IMR-90 (cell line): Measurements from ENCODE around the gene VPS26C. TPM values are rescaled to one million over a fixed set of nuclear protein-coding genes. Genes with fewer than 3 reads are reported as not detected.
A peak's percentile ranks its signal among the peaks of the same experiment; 100 is the strongest.

Experiments used
- ATAC-seq: fragments of 200-7000 bp; cut with Tn5 transposase; 2 replicates; pipeline ENCODE4 v1.9.1; 2020; ENCODE audit warnings: low read depth, mild to moderate bottlenecking, moderate library complexity
- BruUV-seq: library from RNA; stranded (reverse); fragments of 400-500 nt; replicated peaks from 2 replicates; lab custom pipeline; 2021; lab: Mats Ljungman, UMichigan
- CTCF ChIA-PET: fragments of 300-600 bp; formaldehyde crosslinking; extraction: SDS; loops from one replicate; lab custom pipeline; 2021; ENCODE audit warnings: antibody characterized with exemption; lab: Yijun Ruan, JAX
- POLR2A ChIA-PET: fragments of 300-600 bp; sonication (Branson Sonifier 250); formaldehyde crosslinking; loops from one replicate; lab custom pipeline; 2022; ENCODE audit warnings: antibody characterized with exemption; ENCODE audit not compliant: unreplicated experiment; lab: Charles Lee
- DNase-seq: peaks from one replicate; pipeline ENCODE4 v3.0.0; 2013
- H2AFZ ChIP-seq: replicated peaks from 2 replicates; pipeline ENCODE3; 2013; ENCODE audit warnings: low read length, mild to moderate bottlenecking; ENCODE audit not compliant: poor library complexity
- H2AK5ac ChIP-seq: 2 replicates; pipeline ENCODE4 v1.6.1; 2013; ENCODE audit warnings: low read depth, low read length, inconsistent platforms
- H2AK9ac ChIP-seq: replicated peaks from 2 replicates; pipeline ENCODE3; 2013; ENCODE audit warnings: mild to moderate bottlenecking, low read depth, low read length, moderate library complexity; ENCODE audit not compliant: poor library complexity
- H2BK120ac ChIP-seq: 2 replicates; pipeline ENCODE4 v1.6.1; 2013; ENCODE audit warnings: low read depth, low read length, inconsistent platforms
- H2BK15ac ChIP-seq: 3 replicates; pipeline ENCODE4 v1.6.1; 2013; ENCODE audit warnings: low read depth, low read length, inconsistent platforms
- H2BK20ac ChIP-seq: 2 replicates; pipeline ENCODE4 v1.6.1; 2013; ENCODE audit warnings: low read depth, mild to moderate bottlenecking, inconsistent platforms, low read length, moderate library complexity
- H2BK5ac ChIP-seq: 2 replicates; pipeline ENCODE4 v1.6.1; 2013; ENCODE audit warnings: mild to moderate bottlenecking, low read depth, low read length, inconsistent platforms; ENCODE audit not compliant: poor library complexity, severe bottlenecking
- H3K14ac ChIP-seq: replicated peaks from 2 replicates; pipeline ENCODE4 v1.6.1; 2013; ENCODE audit warnings: low read depth, low read length, inconsistent platforms
- H3K18ac ChIP-seq: 2 replicates; pipeline ENCODE4 v1.6.1; 2013; ENCODE audit warnings: low read depth, low read length, control low read depth
- H3K23ac ChIP-seq: 2 replicates; pipeline ENCODE4 v1.6.1; 2013; ENCODE audit warnings: low read depth, low read length, inconsistent platforms
- H3K27ac ChIP-seq: 2 replicates; pipeline ENCODE4 v1.5.1; 2013; ENCODE audit warnings: mild to moderate bottlenecking, control low read depth, low read length; ENCODE audit not compliant: insufficient read depth
- H3K27me3 ChIP-seq: 2 replicates; pipeline ENCODE4 v1.6.1; 2013; ENCODE audit warnings: low read length; ENCODE audit not compliant: control insufficient read depth, insufficient read depth
- H3K36me3 ChIP-seq: 2 replicates; pipeline ENCODE4 v1.6.1; 2013; ENCODE audit warnings: low read length, mixed read lengths; ENCODE audit not compliant: control insufficient read depth, insufficient read depth
- H3K4ac ChIP-seq: 2 replicates; pipeline ENCODE4 v1.6.1; 2013; ENCODE audit warnings: low read depth, low read length, inconsistent platforms
- H3K4me1 ChIP-seq: 2 replicates; pipeline ENCODE4 v1.6.1; 2013; ENCODE audit warnings: low read length, mixed read lengths; ENCODE audit not compliant: control insufficient read depth, insufficient read depth
- H3K4me2 ChIP-seq: 2 replicates; pipeline ENCODE4 v1.6.1; 2013; ENCODE audit warnings: low read depth, mild to moderate bottlenecking, control low read depth, low read length, moderate library complexity
- H3K4me3 ChIP-seq: 2 replicates; pipeline ENCODE4 v1.5.1; 2013; ENCODE audit warnings: low read depth, mild to moderate bottlenecking, control low read depth, low read length, moderate library complexity; ENCODE audit not compliant: insufficient read depth
- H3K56ac ChIP-seq: 2 replicates; pipeline ENCODE4 v1.6.1; 2013; ENCODE audit warnings: low read length, inconsistent platforms; ENCODE audit not compliant: insufficient read depth; ENCODE audit errors: extremely low read depth
- H3K79me1 ChIP-seq, 2 experiments: 2 replicates each; pipeline ENCODE4 v1.6.1; 2013; ENCODE audit warnings: low read length in 2 of 2, inconsistent platforms in 1 of 2, low read depth in 1 of 2
- H3K9ac ChIP-seq: 2 replicates; pipeline ENCODE4 v1.6.1; 2013; ENCODE audit warnings: low read depth, low read length, control low read depth
- H3K9me1 ChIP-seq: 2 replicates; pipeline ENCODE4 v1.6.1; 2013; ENCODE audit warnings: low read length, inconsistent platforms; ENCODE audit not compliant: insufficient read depth
- H3K9me3 ChIP-seq: 2 replicates; pipeline ENCODE4 v1.6.1; 2013; ENCODE audit warnings: low read length; ENCODE audit not compliant: control insufficient read depth, insufficient read depth
- H4K20me1 ChIP-seq: 2 replicates; pipeline ENCODE4 v1.6.1; 2013; ENCODE audit warnings: low read length, inconsistent platforms; ENCODE audit not compliant: insufficient read depth
- H4K5ac ChIP-seq: 2 replicates; pipeline ENCODE4 v1.6.1; 2013; ENCODE audit warnings: mild to moderate bottlenecking, low read depth, low read length, control low read depth
- H4K8ac ChIP-seq, 2 experiments: 2 replicates each; pipeline ENCODE4 v1.6.1; 2013; ENCODE audit warnings: low read depth in 2 of 2, low read length in 2 of 2, control low read depth in 1 of 2, inconsistent platforms in 1 of 2
- H4K91ac ChIP-seq: 2 replicates; pipeline ENCODE4 v1.6.1; 2013; ENCODE audit warnings: low read depth, low read length, inconsistent platforms; ENCODE audit not compliant: insufficient read depth
- BHLHE40 ChIP-seq: fragments of 150-350 bp; IDR thresholded peaks from 2 replicates; pipeline ENCODE4 v1.6.1; 2016; ENCODE audit warnings: mild to moderate bottlenecking, low read depth, low read length
- CEBPB ChIP-seq: IDR thresholded peaks from 2 replicates; pipeline ENCODE4 v1.6.1; 2012; ENCODE audit warnings: low read depth, low read length, improper control_type of control experiment
- CHD1 ChIP-seq: IDR thresholded peaks from 2 replicates; pipeline ENCODE4 v1.6.1; 2012; ENCODE audit warnings: low read depth, low read length, improper control_type of control experiment
- FOS ChIP-seq: fragments of 150-350 bp; IDR thresholded peaks from 2 replicates; pipeline ENCODE4 v1.6.1; 2016; ENCODE audit warnings: low read depth, low read length
- MAZ ChIP-seq: IDR thresholded peaks from 2 replicates; pipeline ENCODE4 v1.6.1; 2012; ENCODE audit warnings: low read depth, mild to moderate bottlenecking, low read length, improper control_type of control experiment, moderate library complexity, borderline replicate concordance
- POLR2A ChIP-seq: IDR thresholded peaks from 2 replicates; pipeline ENCODE4 v1.6.1; 2012; ENCODE audit warnings: mild to moderate bottlenecking, low read depth, low read length
- RCOR1 ChIP-seq: IDR thresholded peaks from 2 replicates; pipeline ENCODE4 v1.6.1; 2012; ENCODE audit warnings: mild to moderate bottlenecking, low read length, improper control_type of control experiment; ENCODE audit not compliant: insufficient replicate concordance
- RFX5 ChIP-seq: IDR thresholded peaks from 2 replicates; pipeline ENCODE4 v1.8.0; 2012; ENCODE audit warnings: low read depth, mild to moderate bottlenecking, low read length, moderate library complexity
- WGBS, 2 experiments: methylation state at CpG; one replicate each; pipeline versions ENCODE4 v1.1.5 to v1.1.7; 2013; ENCODE audit warnings: missing lambda C conversion rate in 2 of 2; ENCODE audit not compliant: insufficient read length in 1 of 2; ENCODE audit errors: extremely low coverage in 2 of 2; 5-methylcytosine and 5-hydroxymethylcytosine counted together
- dilution Hi-C: fragments of 300-500 bp; cut with HindIII; formaldehyde crosslinking; loops from one replicate; pipeline ENCODE4 v1.14.3; 2018; ENCODE audit warnings: low sequenced_read_pairs; ENCODE audit not compliant: unreplicated experiment
- in situ Hi-C: fragments of 300-500 bp; cut with MboI; formaldehyde crosslinking; loops from 3 replicates; pipeline ENCODE4 v1.14.3; 2019; ENCODE audit warnings: low sequenced_read_pairs, inconsistent platforms, mixed read lengths
- intact Hi-C: fragments of 100-400 bp; cut with micrococcal nuclease; formaldehyde crosslinking; loops from 2 replicates; pipeline ENCODE4 v1.10.0; 2022
- polyA plus RNA-seq, 3 experiments: library from polyadenylated mRNA; depleted of rRNA; stranded (reverse); fragments of >200 nt; gene quantifications; 2 replicates each; pipeline ENCODE4 v1.2.3, GENCODE V29; 2012; ENCODE audit warnings: low replicate concordance in 1 of 3
- total RNA-seq: library from RNA; depleted of rRNA; stranded (reverse); fragments of >200 nt; gene quantifications from 2 replicates; pipeline ENCODE4 v1.2.3, GENCODE V29; 2012
- TF ChIP-seq, protein P1 (sequence below): conservative IDR thresholded peaks from 2 replicates; pipeline ENCODE4 v1.5.1; 2012; ENCODE audit warnings: mild to moderate bottlenecking, low read depth, low read length, improper control_type of control experiment
- TF ChIP-seq, protein P2 (sequence below): fragments of 150-350 bp; IDR thresholded peaks from 2 replicates; pipeline ENCODE4 v1.6.1; 2017; ENCODE audit warnings: mild to moderate bottlenecking, antibody characterized with exemption, low read length, low read depth
- TF ChIP-seq, protein P3 (sequence below): fragments of 150-350 bp; IDR thresholded peaks from 2 replicates; pipeline ENCODE4 v1.6.1; 2016; ENCODE audit warnings: low read depth, mild to moderate bottlenecking, low read length, moderate library complexity, borderline replicate concordance

VPS26C gene
- total and polyA plus RNA-seq, 2 of the 4 experiments (the other 2 are of a cell fraction), result 30.0 to 36.6 TPM

DNA sequence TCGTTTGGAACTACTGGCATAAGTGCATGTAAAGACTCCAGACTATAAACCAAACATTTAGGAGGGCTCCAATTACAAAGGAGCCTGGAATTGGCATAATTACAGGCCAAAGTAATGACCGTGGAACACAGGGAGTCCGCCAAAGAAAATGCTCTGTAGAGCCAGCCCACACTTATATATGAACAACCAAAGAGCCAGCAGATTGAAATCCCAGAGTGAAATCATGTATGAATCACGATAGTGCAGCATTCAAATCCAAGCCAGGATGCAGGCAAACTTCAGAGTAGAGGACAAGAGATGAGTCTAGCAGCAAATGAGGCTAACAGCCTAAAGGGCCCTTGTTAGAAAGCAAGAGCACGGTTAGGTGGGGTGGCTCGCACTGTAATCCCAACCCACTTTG is 13.1 kb downstream of the VPS26C start:
- H3K56ac ChIP-seq, result no peak overlapping the region
- H3K79me1 ChIP-seq, result peaks cover 28 to 87% of the 10 kb centered on the region in 2 experiments
- dilution Hi-C loops (no loop called here), intact Hi-C loops (no loop called here), in situ Hi-C loops (loop anchor here (25.0 kb wide), 1 partner anchor 208 kb away; no protein-coding TSS in a partner anchor)
- H3K18ac ChIP-seq, result peak overlapping the region; percentile 3; the same call in 1 of the 2 replicates
- H2AK9ac ChIP-seq, result no peak overlapping the region
- no peak overlapping the region for H3K9ac ChIP-seq
- no peak overlapping the region for H2AFZ ChIP-seq
- H2BK20ac ChIP-seq, result no peak overlapping the region
- H4K8ac ChIP-seq, result no peak overlapping the region
- peak overlapping the region; percentile 10; the same call in 1 of the 2 replicates for H4K5ac ChIP-seq
- H3K4ac ChIP-seq, result peak overlapping the region; percentile 6; the same call in 1 of the 2 replicates
- H3K9me3 ChIP-seq, result no peaks in the 10 kb centered on the region
- peaks cover 18% of the 10 kb centered on the region for H3K4me1 ChIP-seq
- TF ChIP-seq, protein P1, sequence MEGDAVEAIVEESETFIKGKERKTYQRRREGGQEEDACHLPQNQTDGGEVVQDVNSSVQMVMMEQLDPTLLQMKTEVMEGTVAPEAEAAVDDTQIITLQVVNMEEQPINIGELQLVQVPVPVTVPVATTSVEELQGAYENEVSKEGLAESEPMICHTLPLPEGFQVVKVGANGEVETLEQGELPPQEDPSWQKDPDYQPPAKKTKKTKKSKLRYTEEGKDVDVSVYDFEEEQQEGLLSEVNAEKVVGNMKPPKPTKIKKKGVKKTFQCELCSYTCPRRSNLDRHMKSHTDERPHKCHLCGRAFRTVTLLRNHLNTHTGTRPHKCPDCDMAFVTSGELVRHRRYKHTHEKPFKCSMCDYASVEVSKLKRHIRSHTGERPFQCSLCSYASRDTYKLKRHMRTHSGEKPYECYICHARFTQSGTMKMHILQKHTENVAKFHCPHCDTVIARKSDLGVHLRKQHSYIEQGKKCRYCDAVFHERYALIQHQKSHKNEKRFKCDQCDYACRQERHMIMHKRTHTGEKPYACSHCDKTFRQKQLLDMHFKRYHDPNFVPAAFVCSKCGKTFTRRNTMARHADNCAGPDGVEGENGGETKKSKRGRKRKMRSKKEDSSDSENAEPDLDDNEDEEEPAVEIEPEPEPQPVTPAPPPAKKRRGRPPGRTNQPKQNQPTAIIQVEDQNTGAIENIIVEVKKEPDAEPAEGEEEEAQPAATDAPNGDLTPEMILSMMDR, result no peak
- TF ChIP-seq, protein P2, sequence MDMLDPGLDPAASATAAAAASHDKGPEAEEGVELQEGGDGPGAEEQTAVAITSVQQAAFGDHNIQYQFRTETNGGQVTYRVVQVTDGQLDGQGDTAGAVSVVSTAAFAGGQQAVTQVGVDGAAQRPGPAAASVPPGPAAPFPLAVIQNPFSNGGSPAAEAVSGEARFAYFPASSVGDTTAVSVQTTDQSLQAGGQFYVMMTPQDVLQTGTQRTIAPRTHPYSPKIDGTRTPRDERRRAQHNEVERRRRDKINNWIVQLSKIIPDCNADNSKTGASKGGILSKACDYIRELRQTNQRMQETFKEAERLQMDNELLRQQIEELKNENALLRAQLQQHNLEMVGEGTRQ, result no peak
- no peak for TF ChIP-seq BHLHE40
- TF ChIP-seq CEBPB, result no peak
- no peak for TF ChIP-seq MAZ
- TF ChIP-seq, protein P3, sequence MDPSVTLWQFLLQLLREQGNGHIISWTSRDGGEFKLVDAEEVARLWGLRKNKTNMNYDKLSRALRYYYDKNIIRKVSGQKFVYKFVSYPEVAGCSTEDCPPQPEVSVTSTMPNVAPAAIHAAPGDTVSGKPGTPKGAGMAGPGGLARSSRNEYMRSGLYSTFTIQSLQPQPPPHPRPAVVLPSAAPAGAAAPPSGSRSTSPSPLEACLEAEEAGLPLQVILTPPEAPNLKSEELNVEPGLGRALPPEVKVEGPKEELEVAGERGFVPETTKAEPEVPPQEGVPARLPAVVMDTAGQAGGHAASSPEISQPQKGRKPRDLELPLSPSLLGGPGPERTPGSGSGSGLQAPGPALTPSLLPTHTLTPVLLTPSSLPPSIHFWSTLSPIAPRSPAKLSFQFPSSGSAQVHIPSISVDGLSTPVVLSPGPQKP, result no peak
- no peak for TF ChIP-seq CHD1
- no peak for TF ChIP-seq RFX5
- no peak for TF ChIP-seq FOS
- TF ChIP-seq POLR2A, result no peak
- TF ChIP-seq RCOR1, result no peak
- H2BK15ac ChIP-seq, result no peak overlapping the region
- peaks cover 15% of the 10 kb centered on the region for H3K9me1 ChIP-seq
- peak overlapping the region; percentile 49; the same call in 1 of the 2 replicates for H3K27ac ChIP-seq
- no peak overlapping the region for H3K14ac ChIP-seq
- H3K23ac ChIP-seq, result no peak overlapping the region; the same call in 1 of the 2 replicates
- peak; percentile 45 for ATAC-seq
- POLR2A ChIA-PET, result no interaction called here
- peak overlapping the region; percentile 38; the same call in 1 of the 2 replicates for H2AK5ac ChIP-seq
- H3K36me3 ChIP-seq, result no peaks in the 10 kb centered on the region; the same call in 1 of the 2 replicates
- H2BK5ac ChIP-seq, result peak overlapping the region; percentile 52
- no TSS peak for BruUV-seq
- peak; percentile 72 for DNase-seq
- H3K27me3 ChIP-seq, result no peaks in the 10 kb centered on the region
- no peak overlapping the region for H3K4me3 ChIP-seq
- 0 out of 2 replicates have a peak overlapping the region, but pooled peaks have one; percentile 27 for H4K91ac ChIP-seq
- H4K20me1 ChIP-seq, result peaks cover 32% of the 10 kb centered on the region
- CTCF ChIA-PET, result no interaction called here
- WGBS, 2 experiments, result 40% methylated on average over 2 of the region's 6 CpGs; no CpG with 5 or more reads in 1 of the 2 experiments
- no peak overlapping the region for H2BK120ac ChIP-seq
- peak overlapping the region; percentile 31 for H3K4me2 ChIP-seq
